ENCODE data around the gene TMEM191C.
"Not testable (repeated sequence)": the region's sequence is repeated elsewhere in the genome, so short reads cannot be mapped to it uniquely, and the experiment has no call there.

TMEM191C gene
- total RNA-seq: 0.91 to 1.2 reads per million in 2 donors

- DNase-seq: not testable (repeated sequence)
Observed at GRCh38 chr22:21467337-21468193, at the start of gene TMEM191C. TMEM191C (plus strand) TSS chr22:21467387; CDS start chr22:21467460, 73 bp downstream.

GRCh38 chr22:21417853-21418252 lies 49.3 kb upstream of the TMEM191C start:
- not testable (repeated sequence) for DNase-seq

GRCh38 chr22:21418974-21419638 lies 48.1 kb upstream of the TMEM191C start:
- DNase-seq: not testable (repeated sequence)

- not testable (repeated sequence) for DNase-seq
Observed at GRCh38 chr22:21420180-21420763, 46.9 kb upstream of the TMEM191C start.

GRCh38 chr22:21424084-21424709 lies 43.0 kb upstream of the TMEM191C start:
- DNase-seq: not testable (repeated sequence)

GRCh38 chr22:21434378-21435233 lies 32.6 kb upstream of the TMEM191C start:
- not testable (repeated sequence) for DNase-seq

- DNase-seq: not testable (repeated sequence)
Observed at GRCh38 chr22:21435998-21436810, 31.0 kb upstream of the TMEM191C start.

GRCh38 chr22:21438013-21438412 lies 29.2 kb upstream of the TMEM191C start:
- not testable (repeated sequence) for DNase-seq

GRCh38 chr22:21440018-21440636 lies 27.1 kb upstream of the TMEM191C start:
- DNase-seq: not testable (repeated sequence)

GRCh38 chr22:21440676-21441075 lies 26.5 kb upstream of the TMEM191C start:
- not testable (repeated sequence) for DNase-seq

GRCh38 chr22:21441170-21441569 lies 26.0 kb upstream of the TMEM191C start:
- DNase-seq: not testable (repeated sequence)

- not testable (repeated sequence) for DNase-seq
Observed at GRCh38 chr22:21442123-21442522, 25.1 kb upstream of the TMEM191C start.

- not testable (repeated sequence) for DNase-seq
Observed at GRCh38 chr22:21442646-21443045, 24.5 kb upstream of the TMEM191C start.

GRCh38 chr22:21443057-21443734 lies 24.0 kb upstream of the TMEM191C start:
- no peak for DNase-seq

GRCh38 chr22:21443735-21444421 lies 23.3 kb upstream of the TMEM191C start:
- no peak for DNase-seq

- DNase-seq: no peak
Observed at GRCh38 chr22:21444701-21445436, 22.3 kb upstream of the TMEM191C start.

GRCh38 chr22:21445437-21446127 lies 21.6 kb upstream of the TMEM191C start:
- no peak for DNase-seq
